ENCODE results near the gene LRRC46.

LRRC46 gene

DNA sequence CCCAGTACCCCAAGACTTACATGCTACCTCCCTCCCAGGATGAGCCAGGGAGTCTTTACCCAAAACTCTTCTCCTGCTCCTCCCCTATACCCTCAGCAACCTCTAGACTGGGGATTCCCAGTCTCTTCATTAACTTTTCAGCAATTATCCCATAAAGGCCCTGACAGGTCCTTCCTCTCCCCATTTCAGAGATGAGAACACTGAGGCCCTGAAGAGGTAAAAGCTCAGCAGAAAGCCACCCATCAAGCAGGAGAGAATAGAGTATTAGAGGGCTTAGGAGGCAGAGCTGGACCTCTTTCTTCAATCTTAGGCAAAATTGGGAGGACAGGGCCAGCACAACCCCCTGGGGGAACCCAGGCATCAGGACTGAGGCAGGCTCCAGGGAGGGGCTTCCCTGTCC is 25.4 kb downstream of the LRRC46 start:
- no peaks in the 10 kb centered on the region for H3K9me3 ChIP-seq (replicated peaks; ENCODE audit: insufficient read depth, low read length)
- H3K36me3 ChIP-seq (replicated peaks; ENCODE audit: insufficient read depth, low read length) = no peaks in the 10 kb centered on the region
- no peak overlapping the region for H3K4me2 ChIP-seq (ENCODE audit: low read depth, low read length)
- no peaks in the 10 kb centered on the region for H3K9me2 ChIP-seq (replicated peaks; ENCODE audit: insufficient read depth, low read length)
- no peaks in the 10 kb centered on the region for H3F3A ChIP-seq (ENCODE audit: insufficient read depth, low read length)
- no peak overlapping the region for H3K9ac ChIP-seq (ENCODE audit: low read length)
- H3K27me3 ChIP-seq (replicated peaks; ENCODE audit: insufficient read depth, low read length) = peaks cover 92% of the 10 kb centered on the region
- TF ChIP-seq, protein P1, sequence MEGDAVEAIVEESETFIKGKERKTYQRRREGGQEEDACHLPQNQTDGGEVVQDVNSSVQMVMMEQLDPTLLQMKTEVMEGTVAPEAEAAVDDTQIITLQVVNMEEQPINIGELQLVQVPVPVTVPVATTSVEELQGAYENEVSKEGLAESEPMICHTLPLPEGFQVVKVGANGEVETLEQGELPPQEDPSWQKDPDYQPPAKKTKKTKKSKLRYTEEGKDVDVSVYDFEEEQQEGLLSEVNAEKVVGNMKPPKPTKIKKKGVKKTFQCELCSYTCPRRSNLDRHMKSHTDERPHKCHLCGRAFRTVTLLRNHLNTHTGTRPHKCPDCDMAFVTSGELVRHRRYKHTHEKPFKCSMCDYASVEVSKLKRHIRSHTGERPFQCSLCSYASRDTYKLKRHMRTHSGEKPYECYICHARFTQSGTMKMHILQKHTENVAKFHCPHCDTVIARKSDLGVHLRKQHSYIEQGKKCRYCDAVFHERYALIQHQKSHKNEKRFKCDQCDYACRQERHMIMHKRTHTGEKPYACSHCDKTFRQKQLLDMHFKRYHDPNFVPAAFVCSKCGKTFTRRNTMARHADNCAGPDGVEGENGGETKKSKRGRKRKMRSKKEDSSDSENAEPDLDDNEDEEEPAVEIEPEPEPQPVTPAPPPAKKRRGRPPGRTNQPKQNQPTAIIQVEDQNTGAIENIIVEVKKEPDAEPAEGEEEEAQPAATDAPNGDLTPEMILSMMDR (IDR thresholded peaks at IDR 0.05; ENCODE audit: low read length) = no peak
- TF ChIP-seq EZH2phosphoT487 (IDR thresholded peaks at IDR 0.05; ENCODE audit: low read length) (no peak), EZH2 (optimal IDR thresholded peaks at IDR 0.05; ENCODE audit: low read depth, low read length) (no peak)
- H3K79me2 ChIP-seq (ENCODE audit: low read length) = no peaks in the 10 kb centered on the region
- H3K4me1 ChIP-seq (ENCODE audit: low read length) = no peaks in the 10 kb centered on the region
- H4K20me1 ChIP-seq (ENCODE audit: insufficient read depth, low read length) = no peaks in the 10 kb centered on the region
- no peak overlapping the region for H3K27ac ChIP-seq (ENCODE audit: low read length)
- no peak overlapping the region for H2AFZ ChIP-seq (ENCODE audit: low read length)
- no peak overlapping the region for H3K4me3 ChIP-seq (ENCODE audit: low read length)
- no peak for DNase-seq

DNA sequence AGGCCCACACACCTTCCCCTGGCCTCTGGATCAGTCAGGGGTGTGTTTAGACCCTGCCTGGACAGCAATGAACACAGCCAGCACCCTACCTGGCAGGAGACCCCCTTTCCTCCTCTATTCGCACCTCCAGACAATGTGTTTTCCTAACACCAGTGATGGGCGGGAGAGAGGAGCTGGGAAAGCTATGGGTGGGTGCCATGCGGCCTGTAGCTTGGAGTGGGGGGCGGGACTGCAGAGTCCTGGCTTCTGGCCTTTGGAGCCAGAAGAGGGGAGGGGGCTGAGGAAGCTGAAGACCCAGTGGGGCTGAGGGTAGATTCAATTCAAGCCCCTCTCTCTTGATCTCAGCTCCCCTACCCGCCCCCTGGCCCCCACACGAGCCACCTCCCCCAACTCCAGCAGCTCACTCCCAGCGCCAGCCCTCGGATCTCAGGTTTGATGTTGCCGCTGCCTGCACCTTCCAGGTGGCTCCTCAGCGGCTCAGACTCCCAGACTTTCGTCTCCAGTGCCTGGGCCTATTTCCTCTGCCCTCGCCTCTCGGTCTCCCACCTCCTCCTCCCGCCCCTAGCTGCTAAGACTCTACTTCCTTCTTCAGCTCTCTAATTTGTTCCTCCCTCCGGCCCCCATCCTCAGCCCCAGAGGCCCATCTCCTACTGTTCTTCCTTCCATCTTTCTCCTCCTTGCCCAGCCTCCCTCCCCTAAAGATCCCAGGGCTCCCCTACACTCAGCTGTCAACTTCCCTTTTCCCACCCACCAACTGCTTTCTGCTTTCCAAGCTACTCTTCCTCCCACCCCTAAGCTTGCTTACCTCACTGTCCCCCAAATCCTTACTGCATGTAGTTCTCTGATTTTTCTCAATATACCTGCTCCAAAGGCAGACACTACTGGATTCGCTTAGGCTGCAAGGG is 26.3 kb downstream of the LRRC46 start:
- peaks cover 87% of the 10 kb centered on the region for H3K27me3 ChIP-seq (replicated peaks; ENCODE audit: insufficient read depth, low read length)
- H3F3A ChIP-seq (ENCODE audit: insufficient read depth, low read length) = no peaks in the 10 kb centered on the region
- H3K9me3 ChIP-seq (replicated peaks; ENCODE audit: insufficient read depth, low read length) = no peaks in the 10 kb centered on the region
- H3K79me2 ChIP-seq (ENCODE audit: low read length) = no peaks in the 10 kb centered on the region
- no peaks in the 10 kb centered on the region for H4K20me1 ChIP-seq (ENCODE audit: insufficient read depth, low read length)
- no peak overlapping the region for H3K4me3 ChIP-seq (ENCODE audit: low read length)
- no peaks in the 10 kb centered on the region for H3K4me1 ChIP-seq (ENCODE audit: low read length)
- H3K9me2 ChIP-seq (replicated peaks; ENCODE audit: insufficient read depth, low read length) = no peaks in the 10 kb centered on the region
- H3K9ac ChIP-seq (ENCODE audit: low read length) = no peak overlapping the region
- H3K4me2 ChIP-seq (ENCODE audit: low read depth, low read length) = no peak overlapping the region
- no peaks in the 10 kb centered on the region for H3K36me3 ChIP-seq (replicated peaks; ENCODE audit: insufficient read depth, low read length)
- TF ChIP-seq EZH2 (optimal IDR thresholded peaks at IDR 0.05; ENCODE audit: low read depth, low read length) = no peak
- TF ChIP-seq, protein P1 (IDR thresholded peaks at IDR 0.05; ENCODE audit: low read length) = no peak
- no peak for TF ChIP-seq EZH2phosphoT487 (IDR thresholded peaks at IDR 0.05; ENCODE audit: low read length)
- no peak for DNase-seq
- H2AFZ ChIP-seq (ENCODE audit: low read length) = no peak overlapping the region
- H3K27ac ChIP-seq (ENCODE audit: low read length) = no peak overlapping the region

DNA sequence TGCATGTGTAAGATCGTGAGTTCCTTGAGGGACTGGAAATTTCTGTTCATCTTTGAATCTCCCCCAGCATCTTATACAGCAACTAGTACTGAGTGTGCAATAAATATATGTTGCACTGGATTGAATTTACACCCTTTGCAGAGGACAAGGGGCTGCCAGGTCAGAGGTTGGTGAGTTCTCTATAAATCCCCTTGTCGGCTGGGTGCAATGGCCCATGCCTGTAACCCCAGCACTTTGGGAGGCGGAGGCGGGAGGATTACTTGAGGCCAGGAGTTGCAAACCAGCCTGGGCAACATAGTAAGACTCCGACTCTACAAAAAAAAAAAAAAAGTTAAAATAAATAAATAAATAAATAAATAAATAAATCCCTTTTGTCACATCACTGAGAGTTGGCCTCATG is 28.9 kb downstream of the LRRC46 start:
- Histone ChIP-seq H4K20me1 (ENCODE audit: insufficient read depth, low read length) (no peaks in the 10 kb centered on the region), H3K27ac (ENCODE audit: low read length) (no peak overlapping the region), H3K9ac (ENCODE audit: low read length) (no peak overlapping the region), H3K79me2 (ENCODE audit: low read length) (no peaks in the 10 kb centered on the region), H3K4me1 (ENCODE audit: low read length) (peaks cover 10% of the 10 kb centered on the region), H3K36me3 (replicated peaks; ENCODE audit: insufficient read depth, low read length) (no peaks in the 10 kb centered on the region), H3K27me3 (replicated peaks; ENCODE audit: insufficient read depth, low read length) (peaks cover 69% of the 10 kb centered on the region), H2AFZ (ENCODE audit: low read length) (no peak overlapping the region), H3K9me2 (replicated peaks; ENCODE audit: insufficient read depth, low read length) (no peaks in the 10 kb centered on the region), H3K9me3 (replicated peaks; ENCODE audit: insufficient read depth, low read length) (no peaks in the 10 kb centered on the region), H3F3A (ENCODE audit: insufficient read depth, low read length) (peaks cover 5% of the 10 kb centered on the region; the same call in 1 of the 2 replicates), H3K4me3 (ENCODE audit: low read length) (no peak overlapping the region), H3K4me2 (ENCODE audit: low read depth, low read length) (no peak overlapping the region)
- TF ChIP-seq EZH2phosphoT487 (IDR thresholded peaks at IDR 0.05; ENCODE audit: low read length) (no peak), EZH2 (optimal IDR thresholded peaks at IDR 0.05; ENCODE audit: low read depth, low read length) (no peak)
- TF ChIP-seq, protein P1 (IDR thresholded peaks at IDR 0.05; ENCODE audit: low read length) = no peak
- DNase-seq = no peak

Measured in MM.1S (cell line).